GM12872 (cell line): ENCODE measurements around the gene CHL1.

ENCODE experiments used
- TF ChIP-seq, protein P1 (sequence below): IDR thresholded peaks from 3 replicates; pipeline ENCODE4 v1.5.1; 2011; ENCODE audit warnings: low read depth, mild to moderate bottlenecking, low read length, moderate library complexity; ENCODE audit not compliant: insufficient read depth

The CHL1 gene

DNA sequence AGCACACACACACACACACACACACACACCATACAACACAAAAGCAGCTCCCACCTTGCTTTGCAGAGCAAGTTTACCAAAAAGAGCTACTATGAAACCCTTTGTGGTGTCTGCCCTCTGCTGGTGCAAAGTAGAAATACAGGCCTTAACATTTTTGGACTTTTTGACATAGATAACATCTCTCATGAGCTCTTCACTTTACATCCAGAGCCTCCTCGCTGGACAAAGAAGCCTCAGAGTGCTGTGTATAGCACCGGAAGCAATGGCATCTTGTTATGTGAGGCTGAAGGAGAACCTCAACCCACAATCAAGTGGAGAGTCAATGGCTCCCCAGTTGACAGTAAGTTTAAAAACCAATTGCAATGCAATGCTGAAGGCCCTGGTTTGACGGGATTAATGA is 157.9 kb downstream of the CHL1 start:
- TF ChIP-seq, protein P1, sequence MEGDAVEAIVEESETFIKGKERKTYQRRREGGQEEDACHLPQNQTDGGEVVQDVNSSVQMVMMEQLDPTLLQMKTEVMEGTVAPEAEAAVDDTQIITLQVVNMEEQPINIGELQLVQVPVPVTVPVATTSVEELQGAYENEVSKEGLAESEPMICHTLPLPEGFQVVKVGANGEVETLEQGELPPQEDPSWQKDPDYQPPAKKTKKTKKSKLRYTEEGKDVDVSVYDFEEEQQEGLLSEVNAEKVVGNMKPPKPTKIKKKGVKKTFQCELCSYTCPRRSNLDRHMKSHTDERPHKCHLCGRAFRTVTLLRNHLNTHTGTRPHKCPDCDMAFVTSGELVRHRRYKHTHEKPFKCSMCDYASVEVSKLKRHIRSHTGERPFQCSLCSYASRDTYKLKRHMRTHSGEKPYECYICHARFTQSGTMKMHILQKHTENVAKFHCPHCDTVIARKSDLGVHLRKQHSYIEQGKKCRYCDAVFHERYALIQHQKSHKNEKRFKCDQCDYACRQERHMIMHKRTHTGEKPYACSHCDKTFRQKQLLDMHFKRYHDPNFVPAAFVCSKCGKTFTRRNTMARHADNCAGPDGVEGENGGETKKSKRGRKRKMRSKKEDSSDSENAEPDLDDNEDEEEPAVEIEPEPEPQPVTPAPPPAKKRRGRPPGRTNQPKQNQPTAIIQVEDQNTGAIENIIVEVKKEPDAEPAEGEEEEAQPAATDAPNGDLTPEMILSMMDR: peak; percentile 79

DNA sequence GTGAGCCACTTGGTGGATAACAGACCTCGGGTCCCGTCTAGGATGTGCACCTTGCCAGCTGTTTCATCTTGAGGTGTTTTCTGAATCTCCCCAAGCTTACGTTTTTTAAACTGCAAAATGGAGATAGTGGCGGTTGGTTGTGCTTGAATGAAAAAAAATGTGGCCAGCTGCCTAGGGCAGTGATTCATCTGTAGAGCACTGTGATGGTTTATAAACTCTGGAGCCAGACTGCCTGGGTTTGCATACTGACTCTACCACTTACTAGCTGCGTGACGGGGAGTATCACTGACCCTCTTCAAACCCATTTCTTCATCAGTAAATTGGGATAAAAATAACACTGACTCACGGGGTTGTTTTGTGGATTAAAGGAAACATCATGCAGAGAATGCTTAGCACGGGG is 159.1 kb downstream of the CHL1 start:
- TF ChIP-seq, protein P1: no peak

DNA sequence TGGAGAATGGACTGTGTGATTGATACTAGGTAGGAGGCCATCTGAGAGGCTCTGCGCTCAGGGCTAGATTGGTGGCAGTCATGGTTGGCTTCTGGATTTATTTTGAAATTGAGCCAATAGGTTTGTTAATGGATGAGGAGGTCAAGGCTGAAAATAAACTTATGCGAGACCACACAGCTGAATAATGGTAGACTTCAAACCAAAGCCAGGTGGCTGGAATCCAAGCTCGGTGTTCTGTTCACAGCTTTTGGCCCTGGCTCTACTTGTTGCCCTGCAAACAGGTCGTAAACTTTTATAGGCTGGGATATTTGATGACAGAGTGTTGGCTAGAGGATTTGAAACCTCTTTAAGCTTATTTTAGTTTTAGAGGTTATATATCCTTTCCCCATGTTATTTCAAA is 160.4 kb downstream of the CHL1 start:
- TF ChIP-seq, protein P1: no peak

DNA sequence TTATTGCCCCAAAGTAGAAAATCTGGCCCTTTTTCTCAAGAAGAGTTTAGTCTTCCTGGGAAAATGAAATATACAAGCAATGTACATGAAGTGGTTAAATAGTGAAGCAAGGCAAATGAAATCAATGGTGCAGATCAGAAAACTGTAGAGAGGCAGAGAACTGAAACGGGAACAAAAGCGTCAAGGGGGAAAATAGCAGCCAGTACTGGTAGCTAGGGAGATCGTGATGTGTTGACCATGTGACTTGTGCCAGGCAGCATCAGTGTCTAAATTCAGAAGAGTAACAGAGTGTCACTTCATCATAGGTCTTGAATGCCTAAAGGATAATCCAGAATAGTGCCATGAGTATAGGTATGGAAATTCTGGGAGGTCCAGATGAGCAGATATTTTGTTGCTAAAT is 163.1 kb downstream of the CHL1 start:
- TF ChIP-seq, protein P1: no peak

GRCh38 chr3:362681-363338 is 166.2 kb downstream of the CHL1 start:
- TF ChIP-seq, protein P1: no peak

DNA sequence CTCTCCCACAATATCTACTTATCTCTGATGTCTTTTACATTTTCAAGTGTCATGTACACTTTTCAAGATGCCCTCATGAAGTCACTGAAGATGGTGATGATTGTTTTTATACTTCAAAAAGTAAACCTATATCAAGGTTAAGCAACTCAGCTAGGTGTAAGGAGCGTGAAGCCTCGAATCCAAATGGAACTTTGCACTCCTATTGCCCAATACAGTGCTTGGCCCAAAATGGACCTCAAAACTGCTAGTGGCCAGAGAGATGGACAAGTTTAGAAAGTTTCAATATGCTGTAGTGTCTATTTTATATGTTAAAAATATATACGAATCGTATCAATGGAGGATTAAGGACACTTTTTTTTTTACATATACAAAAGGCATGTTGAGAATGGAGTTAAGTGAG is 167.7 kb downstream of the CHL1 start:
- TF ChIP-seq, protein P1: no peak

DNA sequence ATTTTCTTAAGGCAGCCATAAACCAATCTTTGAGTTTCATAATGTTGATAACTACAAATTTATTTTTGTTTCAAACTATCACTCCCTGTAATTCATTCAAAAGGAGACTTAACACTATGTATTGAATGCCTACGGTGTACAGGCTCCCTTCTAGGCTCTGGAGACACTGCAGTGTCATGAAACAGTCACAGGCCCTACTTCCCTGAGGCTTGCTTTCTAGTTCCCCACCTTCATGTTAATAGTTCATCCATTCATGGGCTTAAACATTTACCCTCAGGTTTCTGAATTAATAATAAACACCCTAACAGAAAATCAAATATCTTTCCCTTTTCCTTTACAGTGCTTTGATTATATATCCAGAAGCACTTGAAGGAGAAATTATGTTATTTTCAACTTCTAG is 168.7 kb downstream of the CHL1 start:
- TF ChIP-seq, protein P1: no peak
